Ovary (tissue), 3 donors: ENCODE measurements around the gene CEP126.

Experiments used
- CTCF ChIP-seq, 3 donors: fragments of 450-650 bp in 2 of 3; fragments of 200-600 bp in 1 of 3; IDR thresholded peaks; one replicate each; pipeline versions ENCODE4 v1.5.1 to v1.8.0; 2016 to 2022; ENCODE audit warnings: antibody characterized with exemption in 3 of 3, mild to moderate bottlenecking in 1 of 3
- POLR2A ChIP-seq: fragments of 450-650 bp; IDR thresholded peaks from one replicate; pipeline ENCODE4 v1.6.1; 2017; ENCODE audit warnings: antibody characterized with exemption, mild to moderate bottlenecking, moderate library complexity
- donor health status: DM: no; HTN: no; CAD: no.

- TF ChIP-seq POLR2A (no peak), CTCF (IDR thresholded peaks at IDR 0.05) (no peak)
Observed at GRCh38 chr11:101996111-101996510, 81.3 kb downstream of the CEP126 start.
